ENCODE data around the gene DCUN1D2.

DCUN1D2 gene

DNA sequence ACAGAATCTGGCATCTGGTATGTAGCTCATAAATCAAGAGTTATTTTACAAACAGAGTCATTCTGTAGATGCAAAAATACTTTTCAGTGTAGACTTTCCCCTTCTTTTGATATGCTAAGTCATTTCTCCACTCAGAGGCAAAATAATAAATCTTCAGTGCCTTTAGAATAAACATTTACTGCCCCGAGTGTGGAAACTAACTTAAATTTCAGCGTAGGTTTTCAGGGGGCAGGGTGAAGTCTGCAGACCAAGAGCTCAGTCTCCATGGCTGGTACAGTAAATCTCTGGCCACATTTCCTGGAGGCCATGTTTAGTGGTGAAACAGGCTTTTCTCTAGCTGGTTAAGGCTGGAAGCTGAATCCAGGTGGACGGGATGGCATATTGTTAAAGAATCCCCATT is 24.1 kb downstream of the DCUN1D2 start:
- TF ChIP-seq EZH2phosphoT487 (IDR thresholded peaks at IDR 0.05; ENCODE audit: low read length) (no peak), EZH2 (optimal IDR thresholded peaks at IDR 0.05; ENCODE audit: low read depth, low read length) (no peak)
- TF ChIP-seq, protein P1, sequence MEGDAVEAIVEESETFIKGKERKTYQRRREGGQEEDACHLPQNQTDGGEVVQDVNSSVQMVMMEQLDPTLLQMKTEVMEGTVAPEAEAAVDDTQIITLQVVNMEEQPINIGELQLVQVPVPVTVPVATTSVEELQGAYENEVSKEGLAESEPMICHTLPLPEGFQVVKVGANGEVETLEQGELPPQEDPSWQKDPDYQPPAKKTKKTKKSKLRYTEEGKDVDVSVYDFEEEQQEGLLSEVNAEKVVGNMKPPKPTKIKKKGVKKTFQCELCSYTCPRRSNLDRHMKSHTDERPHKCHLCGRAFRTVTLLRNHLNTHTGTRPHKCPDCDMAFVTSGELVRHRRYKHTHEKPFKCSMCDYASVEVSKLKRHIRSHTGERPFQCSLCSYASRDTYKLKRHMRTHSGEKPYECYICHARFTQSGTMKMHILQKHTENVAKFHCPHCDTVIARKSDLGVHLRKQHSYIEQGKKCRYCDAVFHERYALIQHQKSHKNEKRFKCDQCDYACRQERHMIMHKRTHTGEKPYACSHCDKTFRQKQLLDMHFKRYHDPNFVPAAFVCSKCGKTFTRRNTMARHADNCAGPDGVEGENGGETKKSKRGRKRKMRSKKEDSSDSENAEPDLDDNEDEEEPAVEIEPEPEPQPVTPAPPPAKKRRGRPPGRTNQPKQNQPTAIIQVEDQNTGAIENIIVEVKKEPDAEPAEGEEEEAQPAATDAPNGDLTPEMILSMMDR (IDR thresholded peaks at IDR 0.05; ENCODE audit: low read length): no peak
- Histone ChIP-seq H3K79me2 (ENCODE audit: low read length) (peaks cover under 1% of the 10 kb centered on the region; the same call in 1 of the 2 replicates), H3K27me3 (replicated peaks; ENCODE audit: insufficient read depth, low read length) (no peaks in the 10 kb centered on the region), H3K4me3 (ENCODE audit: low read length) (no peak overlapping the region), H3K9me3 (replicated peaks; ENCODE audit: insufficient read depth, low read length) (no peaks in the 10 kb centered on the region), H4K20me1 (ENCODE audit: insufficient read depth, low read length) (no peaks in the 10 kb centered on the region), H3K4me1 (ENCODE audit: low read length) (peaks cover 17% of the 10 kb centered on the region), H3K4me2 (ENCODE audit: low read depth, low read length) (no peak overlapping the region), H2AFZ (ENCODE audit: low read length) (no peak overlapping the region), H3K27ac (ENCODE audit: low read length) (0 out of 2 replicates have a peak overlapping the region, but pooled peaks have one; percentile 33), H3K36me3 (replicated peaks; ENCODE audit: insufficient read depth, low read length) (no peaks in the 10 kb centered on the region; the same call in 1 of the 2 replicates), H3K9ac (ENCODE audit: low read length) (no peak overlapping the region), H3K9me2 (replicated peaks; ENCODE audit: insufficient read depth, low read length) (no peaks in the 10 kb centered on the region), H3F3A (ENCODE audit: insufficient read depth, low read length) (peaks cover 15% of the 10 kb centered on the region)
- DNase-seq: no peak

DNA sequence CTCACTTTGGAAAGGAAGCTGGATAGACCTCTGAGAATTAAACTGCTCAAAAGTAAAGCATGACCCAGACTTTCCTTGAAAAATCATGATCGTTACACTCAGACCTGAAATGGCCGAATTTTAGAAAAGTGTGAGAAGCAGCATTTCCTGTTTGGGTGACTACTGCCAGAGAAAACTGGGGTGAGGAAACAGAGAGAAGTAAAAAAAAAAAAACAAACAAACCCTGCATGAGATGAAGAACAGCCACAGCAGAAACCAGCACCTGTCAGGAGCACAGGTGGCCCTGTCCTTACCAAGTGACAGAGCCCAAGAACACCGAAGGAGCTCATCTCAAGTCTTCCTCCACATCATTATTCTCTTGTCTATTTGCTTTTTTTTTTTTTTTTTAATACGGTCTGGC is 25.2 kb downstream of the DCUN1D2 start:
- DNase-seq: peak; percentile 81

DNA sequence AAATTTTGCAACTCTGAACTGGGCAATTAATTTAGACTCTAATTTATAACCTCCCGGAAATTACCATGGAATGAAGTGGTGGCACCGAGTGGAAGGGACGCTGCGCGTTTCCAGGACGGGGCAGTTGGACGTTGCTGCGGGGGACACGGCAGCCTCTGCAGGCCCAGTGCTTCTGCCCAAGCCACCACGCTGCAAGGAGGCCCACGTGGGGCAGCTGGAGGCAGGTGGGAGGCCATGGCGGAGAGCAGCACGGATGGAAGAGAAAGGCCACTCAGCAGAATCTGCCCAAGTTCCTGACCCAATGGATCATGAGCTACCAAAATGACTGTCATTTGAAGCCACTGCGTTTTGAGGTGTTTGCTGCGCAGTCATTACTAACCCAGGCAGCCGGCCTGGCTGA is 26.0 kb downstream of the DCUN1D2 start:
- no peak for TF ChIP-seq EZH2phosphoT487 (IDR thresholded peaks at IDR 0.05; ENCODE audit: low read length)
- no peak for TF ChIP-seq EZH2 (optimal IDR thresholded peaks at IDR 0.05; ENCODE audit: low read depth, low read length)
- TF ChIP-seq, protein P1 (IDR thresholded peaks at IDR 0.05; ENCODE audit: low read length): no peak
- H3K36me3 ChIP-seq (replicated peaks; ENCODE audit: insufficient read depth, low read length): no peaks in the 10 kb centered on the region; the same call in 1 of the 2 replicates
- H3K79me2 ChIP-seq (ENCODE audit: low read length): no peaks in the 10 kb centered on the region
- H3K4me2 ChIP-seq (ENCODE audit: low read depth, low read length): no peak overlapping the region
- no peaks in the 10 kb centered on the region for H4K20me1 ChIP-seq (ENCODE audit: insufficient read depth, low read length)
- H3K9me3 ChIP-seq (replicated peaks; ENCODE audit: insufficient read depth, low read length): no peaks in the 10 kb centered on the region
- peaks cover 15% of the 10 kb centered on the region for H3F3A ChIP-seq (ENCODE audit: insufficient read depth, low read length)
- DNase-seq: no peak
- no peak overlapping the region for H3K9ac ChIP-seq (ENCODE audit: low read length)
- no peak overlapping the region for H3K4me3 ChIP-seq (ENCODE audit: low read length)
- peaks cover 17% of the 10 kb centered on the region for H3K4me1 ChIP-seq (ENCODE audit: low read length)
- H3K27ac ChIP-seq (ENCODE audit: low read length): no peak overlapping the region
- H2AFZ ChIP-seq (ENCODE audit: low read length): no peak overlapping the region
- no peaks in the 10 kb centered on the region for H3K9me2 ChIP-seq (replicated peaks; ENCODE audit: insufficient read depth, low read length)
- no peaks in the 10 kb centered on the region for H3K27me3 ChIP-seq (replicated peaks; ENCODE audit: insufficient read depth, low read length)

More for the DNA sequence above, 25.2 kb downstream of the DCUN1D2 start:
- Histone ChIP-seq H3K36me3 (replicated peaks; ENCODE audit: insufficient read depth, low read length) (no peaks in the 10 kb centered on the region; the same call in 1 of the 2 replicates), H3F3A (ENCODE audit: insufficient read depth, low read length) (peaks cover 15% of the 10 kb centered on the region), H3K4me2 (ENCODE audit: low read depth, low read length) (peak overlapping the region; percentile 27; the same call in 1 of the 2 replicates), H4K20me1 (ENCODE audit: insufficient read depth, low read length) (no peaks in the 10 kb centered on the region), H3K9me2 (replicated peaks; ENCODE audit: insufficient read depth, low read length) (no peaks in the 10 kb centered on the region), H3K9ac (ENCODE audit: low read length) (no peak overlapping the region), H3K9me3 (replicated peaks; ENCODE audit: insufficient read depth, low read length) (no peaks in the 10 kb centered on the region), H3K4me3 (ENCODE audit: low read length) (no peak overlapping the region), H3K27ac (ENCODE audit: low read length) (peak overlapping the region; percentile 33; the same call in 1 of the 2 replicates), H3K27me3 (replicated peaks; ENCODE audit: insufficient read depth, low read length) (no peaks in the 10 kb centered on the region), H2AFZ (ENCODE audit: low read length) (no peak overlapping the region), H3K4me1 (ENCODE audit: low read length) (peaks cover 17% of the 10 kb centered on the region), H3K79me2 (ENCODE audit: low read length) (no peaks in the 10 kb centered on the region)
- TF ChIP-seq EZH2phosphoT487 (IDR thresholded peaks at IDR 0.05; ENCODE audit: low read length) (no peak), EZH2 (optimal IDR thresholded peaks at IDR 0.05; ENCODE audit: low read depth, low read length) (no peak)
- TF ChIP-seq, protein P1 (IDR thresholded peaks at IDR 0.05; ENCODE audit: low read length): no peak
